HepG2 (cell line): ENCODE data around the gene VPS4A. TPM values are rescaled to one million over a fixed set of nuclear protein-coding genes. Genes with fewer than 3 reads are reported as not detected.

Experiments used
- DMAP1 ChIP-seq: IDR thresholded peaks from 2 replicates; pipeline ENCODE4 v1.6.1; 2016
- ELF1 ChIP-seq: sonication (generic); formaldehyde crosslinking; IDR thresholded peaks from 2 replicates; pipeline ENCODE4 v1.4.0; 2020; ENCODE audit warnings: missing genetic modification reagents
- ESRRA ChIP-seq: sonication (generic); formaldehyde crosslinking; IDR thresholded peaks from 2 replicates; pipeline ENCODE4 v1.5.1; 2020; ENCODE audit warnings: mild to moderate bottlenecking, low read depth, missing genetic modification reagents
- HMGXB3 ChIP-seq: sonication (generic); formaldehyde crosslinking; IDR thresholded peaks from 2 replicates; pipeline ENCODE4 v1.4.0; 2020; ENCODE audit warnings: missing genetic modification reagents, borderline replicate concordance
- JDP2 ChIP-seq: sonication (generic); formaldehyde crosslinking; IDR thresholded peaks from 2 replicates; pipeline ENCODE4 v1.8.1; 2022; ENCODE audit warnings: missing genetic modification reagents, borderline replicate concordance
- LCORL ChIP-seq, 2 experiments: fragments of 450-650 bp in 1 of 2; sonication (generic) in 1 of 2; formaldehyde crosslinking in 1 of 2; IDR thresholded peaks; 2 replicates each; pipeline versions ENCODE4 v1.5.0 to v1.6.1; 2017 to 2020; ENCODE audit warnings: antibody characterized with exemption in 1 of 2, missing genetic modification reagents in 1 of 2
- MEIS1 ChIP-seq: sonication (generic); formaldehyde crosslinking; IDR thresholded peaks from 2 replicates; pipeline ENCODE4 v1.9.0; 2021; ENCODE audit warnings: mild to moderate bottlenecking, missing genetic modification reagents, moderate library complexity, borderline replicate concordance
- NR2F6 ChIP-seq, 2 experiments: IDR thresholded peaks; 2 replicates each; pipeline ENCODE4 v1.6.1; 2016; ENCODE audit warnings: antibody characterized with exemption in 1 of 2, mild to moderate bottlenecking in 1 of 2
- PRDM10 ChIP-seq: sonication (generic); formaldehyde crosslinking; IDR thresholded peaks from 2 replicates; pipeline ENCODE4 v1.4.0; 2020; ENCODE audit warnings: low read depth, missing genetic modification reagents
- SETDB1 ChIP-seq: sonication (generic); formaldehyde crosslinking; IDR thresholded peaks from 2 replicates; pipeline ENCODE4 v1.5.1; 2020; ENCODE audit warnings: missing genetic modification reagents, mild to moderate bottlenecking, borderline replicate concordance
- TSC22D2 ChIP-seq: sonication (generic); formaldehyde crosslinking; IDR thresholded peaks from 2 replicates; pipeline ENCODE4 v1.5.1; 2020; ENCODE audit warnings: missing genetic modification reagents, mild to moderate bottlenecking, borderline replicate concordance
- ZNF546 ChIP-seq: sonication (generic); formaldehyde crosslinking; conservative IDR thresholded peaks from 2 replicates; pipeline ENCODE4 v1.8.1; 2023; ENCODE audit warnings: mild to moderate bottlenecking, missing genetic modification reagents
- ZNF780A ChIP-seq: sonication (generic); formaldehyde crosslinking; IDR thresholded peaks from 2 replicates; pipeline ENCODE4 v1.8.0; 2022; ENCODE audit warnings: mild to moderate bottlenecking, missing genetic modification reagents, moderate library complexity
- polyA plus RNA-seq, 8 experiments: library from polyadenylated mRNA; depleted of rRNA in 3 of 8; stranded (reverse) in 7 of 8; unstranded in 1 of 8; fragments of >200 nt; fragmentation: Illumina TruSeq in 4 of 8; extraction: Trizol in 4 of 8; gene quantifications; 2 replicates each; pipeline versions ENCODE4 v1.2.1 to v1.2.3, GENCODE V29; 2011 to 2016; ENCODE audit warnings: low read depth in 4 of 8, missing spikeins in 1 of 8, mixed read lengths in 1 of 8; ENCODE audit not compliant: insufficient read depth in 1 of 8
- total RNA-seq, 5 experiments: library from RNA; depleted of rRNA; stranded (reverse); fragments of >200 nt; fragmentation: Illumina TruSeq; extraction: Trizol; gene quantifications; 2 replicates each; pipeline ENCODE4 v1.2.3, GENCODE V29; 2016; ENCODE audit warnings: low read depth in 1 of 5
- TF ChIP-seq, protein P1 (sequence below): sonication (generic); formaldehyde crosslinking; IDR thresholded peaks from 2 replicates; pipeline ENCODE4 v1.5.0; 2020; ENCODE audit warnings: missing genetic modification reagents, mild to moderate bottlenecking, borderline replicate concordance
- TF ChIP-seq, protein P2 (sequence below): sonication (generic); formaldehyde crosslinking; IDR thresholded peaks from 2 replicates; pipeline ENCODE4 v1.4.0; 2020; ENCODE audit warnings: missing genetic modification reagents

Gene VPS4A
- total and polyA plus RNA-seq, 2 of the 13 experiments (the other 11 are each of a cell fraction or from before 2014, with no cell fraction given), result 13.2 to 27.9 TPM

DNA sequence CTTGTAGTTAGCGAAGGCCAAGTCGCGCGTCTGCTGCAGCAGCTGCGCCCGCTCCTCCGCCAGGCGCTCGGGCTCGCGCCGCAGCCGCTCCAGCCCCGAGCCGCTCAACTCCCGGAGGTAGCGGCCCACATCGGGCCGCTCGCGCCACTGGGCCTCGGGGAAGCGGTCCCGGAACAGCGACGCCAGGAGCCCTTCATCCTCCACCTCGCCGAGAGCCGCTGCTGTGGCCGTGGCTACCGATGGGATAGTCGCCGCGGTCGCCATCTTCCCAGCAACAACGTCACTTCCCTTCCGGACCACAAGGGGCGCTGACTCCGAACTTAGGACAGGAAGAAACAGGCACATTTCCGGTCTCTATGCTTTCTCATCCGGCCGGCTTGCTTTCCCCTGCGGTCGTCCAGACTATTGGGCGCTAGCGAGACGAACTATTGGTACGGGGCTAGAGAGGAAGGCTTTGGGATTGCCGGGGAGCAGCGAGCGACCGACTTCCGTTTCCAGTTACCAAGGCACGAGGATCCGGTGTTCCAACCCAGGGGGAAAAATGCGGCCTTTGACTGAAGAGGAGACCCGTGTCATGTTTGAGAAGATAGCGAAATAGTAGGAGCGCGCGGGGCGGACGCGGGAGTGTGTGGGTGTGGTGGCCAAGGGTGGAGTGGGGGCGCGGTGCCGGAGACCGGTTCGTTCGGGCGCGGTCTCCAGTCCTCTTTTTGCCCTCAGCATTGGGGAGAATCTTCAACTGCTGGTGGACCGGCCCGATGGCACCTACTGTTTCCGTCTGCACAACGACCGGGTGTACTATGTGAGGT, 28.3 kb downstream of the VPS4A start, which contains the start of the genes COG8 and NIP7 (continued):
- TF ChIP-seq LCORL (IDR thresholded peaks at IDR 0.05) (no peak), LCORL (CRISPR knock-in tag; IDR thresholded peaks at IDR 0.05) (no peak; the same call in 1 of the 2 replicates), PRDM10 (CRISPR knock-in tag) (no peak; the same call in 1 of the 2 replicates), HMGXB3 (CRISPR knock-in tag) (peak; percentile 83; the same call in 1 of the 2 replicates), ZNF546 (CRISPR knock-in tag) (peak; percentile 60), JDP2 (CRISPR knock-in tag) (peak; percentile 21; the same call in 1 of the 2 replicates), TSC22D2 (peak; percentile 87; the same call in 1 of the 2 replicates), ZNF780A (CRISPR knock-in tag) (peak; percentile 91), ESRRA (no peak), SETDB1 (CRISPR knock-in tag) (no peak), ELF1 (CRISPR knock-in tag) (peak; percentile 96), NR2F6 (IDR thresholded peaks at IDR 0.05) (0 out of 2 replicates have a peak, but pooled peaks have one; percentile 39), NR2F6 (CRISPR knock-in tag; IDR thresholded peaks at IDR 0.05) (no peak; the same call in 1 of the 2 replicates), MEIS1 (peak; percentile 5), DMAP1 (CRISPR knock-in tag) (peak; percentile 99)
- TF ChIP-seq, protein P1, sequence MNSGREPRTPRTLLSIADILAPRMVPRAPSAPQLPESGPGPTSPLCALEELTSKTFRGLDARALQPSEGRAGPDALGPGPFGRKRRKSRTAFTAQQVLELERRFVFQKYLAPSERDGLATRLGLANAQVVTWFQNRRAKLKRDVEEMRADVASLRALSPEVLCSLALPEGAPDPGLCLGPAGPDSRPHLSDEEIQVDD, result no peak
- TF ChIP-seq, protein P2, sequence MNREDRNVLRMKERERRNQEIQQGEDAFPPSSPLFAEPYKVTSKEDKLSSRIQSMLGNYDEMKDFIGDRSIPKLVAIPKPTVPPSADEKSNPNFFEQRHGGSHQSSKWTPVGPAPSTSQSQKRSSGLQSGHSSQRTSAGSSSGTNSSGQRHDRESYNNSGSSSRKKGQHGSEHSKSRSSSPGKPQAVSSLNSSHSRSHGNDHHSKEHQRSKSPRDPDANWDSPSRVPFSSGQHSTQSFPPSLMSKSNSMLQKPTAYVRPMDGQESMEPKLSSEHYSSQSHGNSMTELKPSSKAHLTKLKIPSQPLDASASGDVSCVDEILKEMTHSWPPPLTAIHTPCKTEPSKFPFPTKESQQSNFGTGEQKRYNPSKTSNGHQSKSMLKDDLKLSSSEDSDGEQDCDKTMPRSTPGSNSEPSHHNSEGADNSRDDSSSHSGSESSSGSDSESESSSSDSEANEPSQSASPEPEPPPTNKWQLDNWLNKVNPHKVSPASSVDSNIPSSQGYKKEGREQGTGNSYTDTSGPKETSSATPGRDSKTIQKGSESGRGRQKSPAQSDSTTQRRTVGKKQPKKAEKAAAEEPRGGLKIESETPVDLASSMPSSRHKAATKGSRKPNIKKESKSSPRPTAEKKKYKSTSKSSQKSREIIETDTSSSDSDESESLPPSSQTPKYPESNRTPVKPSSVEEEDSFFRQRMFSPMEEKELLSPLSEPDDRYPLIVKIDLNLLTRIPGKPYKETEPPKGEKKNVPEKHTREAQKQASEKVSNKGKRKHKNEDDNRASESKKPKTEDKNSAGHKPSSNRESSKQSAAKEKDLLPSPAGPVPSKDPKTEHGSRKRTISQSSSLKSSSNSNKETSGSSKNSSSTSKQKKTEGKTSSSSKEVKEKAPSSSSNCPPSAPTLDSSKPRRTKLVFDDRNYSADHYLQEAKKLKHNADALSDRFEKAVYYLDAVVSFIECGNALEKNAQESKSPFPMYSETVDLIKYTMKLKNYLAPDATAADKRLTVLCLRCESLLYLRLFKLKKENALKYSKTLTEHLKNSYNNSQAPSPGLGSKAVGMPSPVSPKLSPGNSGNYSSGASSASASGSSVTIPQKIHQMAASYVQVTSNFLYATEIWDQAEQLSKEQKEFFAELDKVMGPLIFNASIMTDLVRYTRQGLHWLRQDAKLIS, result peak; percentile 68
